Measurements from ENCODE around the gene BUB1B. TPM values are rescaled to one million over a fixed set of nuclear protein-coding genes. Genes with fewer than 3 reads are reported as not detected.
"Not testable (repeated sequence)": the region's sequence is repeated elsewhere in the genome, so short reads cannot be mapped to it uniquely, and the experiment has no call there.

The BUB1B gene
- polyA plus RNA-seq, 4 donors = 1.1 to 15.6 (median 5.5) TPM

DNA sequence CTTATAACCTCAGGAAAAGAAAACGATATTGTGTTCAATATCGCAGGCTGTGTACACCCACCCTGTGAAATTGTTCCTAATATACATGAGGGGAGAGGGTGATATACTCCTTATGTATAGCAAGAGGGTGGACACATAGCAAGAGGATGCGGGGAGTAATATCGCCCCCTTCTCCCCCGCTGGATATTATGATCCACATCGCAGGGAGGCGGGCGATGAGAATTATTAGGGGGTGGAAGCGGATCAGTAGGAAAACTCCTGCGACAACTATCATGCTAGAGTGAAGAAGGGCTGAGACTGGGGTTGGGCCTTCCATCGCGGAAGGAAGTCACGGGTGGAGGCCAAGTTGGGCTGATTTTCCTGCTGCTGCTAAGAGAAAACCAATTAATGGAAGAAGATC is 27.3 kb upstream of the BUB1B start:
- no peak for FAIRE-seq
- Histone ChIP-seq H3K4me3 (ENCODE audit: low read depth in 1 of 3, low read length in 3 of 3) (no peak overlapping the region), H3K4me1 (ENCODE audit: control insufficient read depth in 3 of 3, insufficient read depth in 2 of 3, low read depth in 1 of 3, low read length in 2 of 3) (no peaks in the 10 kb centered on the region), H3K9me3 (ENCODE audit: control insufficient read depth in 2 of 2, insufficient read depth in 1 of 2, low read depth in 1 of 2, low read length in 1 of 2) (no peaks in the 10 kb centered on the region), H3K27ac (ENCODE audit: low read depth in 1 of 3, low read length in 2 of 3) (no peak overlapping the region), H3K36me3 (ENCODE audit: control insufficient read depth in 3 of 3, insufficient read depth in 2 of 3, low read depth in 1 of 3, low read length in 3 of 3) (no peaks in the 10 kb centered on the region), H3K27me3 (ENCODE audit: control insufficient read depth in 3 of 3, insufficient read depth in 3 of 3, low read length in 3 of 3) (no peaks in the 10 kb centered on the region)
- 87 to 97% (median 97%) methylated on average over 13 of the region's 13 CpGs for WGBS, 3 donors
- DNase-seq = no peak

DNA sequence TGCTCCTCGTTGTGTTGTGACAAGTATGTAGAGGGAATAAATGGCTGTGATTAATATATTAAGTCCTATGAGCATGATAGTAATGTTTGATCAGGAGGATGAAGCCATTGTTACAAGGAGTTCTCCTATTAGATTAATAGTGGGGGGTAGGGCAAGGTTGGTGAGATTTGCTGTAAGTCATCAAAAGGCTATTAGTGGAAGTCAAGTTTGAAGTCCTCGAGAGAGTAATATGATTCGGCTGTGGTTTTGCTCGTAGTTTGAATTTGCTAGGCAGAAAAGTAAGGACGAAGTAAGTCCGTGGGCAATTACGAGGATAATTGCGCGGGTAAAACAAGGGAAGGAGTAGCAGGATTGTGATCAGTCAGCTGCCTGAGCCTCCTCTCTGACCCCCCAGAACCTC is 26.0 kb upstream of the BUB1B start:
- FAIRE-seq (no peak), DNase-seq (no peak)
- Histone ChIP-seq H3K36me3 (ENCODE audit: control insufficient read depth in 3 of 3, insufficient read depth in 2 of 3, low read depth in 1 of 3, low read length in 3 of 3) (no peaks in the 10 kb centered on the region), H3K4me1 (ENCODE audit: control insufficient read depth in 3 of 3, insufficient read depth in 2 of 3, low read depth in 1 of 3, low read length in 2 of 3) (no peaks in the 10 kb centered on the region), H3K9me3 (ENCODE audit: control insufficient read depth in 2 of 2, insufficient read depth in 1 of 2, low read depth in 1 of 2, low read length in 1 of 2) (no peaks in the 10 kb centered on the region), H3K4me3 (ENCODE audit: low read depth in 1 of 3, low read length in 3 of 3) (no peak overlapping the region), H3K27ac (ENCODE audit: low read depth in 1 of 3, low read length in 2 of 3) (no peak overlapping the region), H3K27me3 (ENCODE audit: control insufficient read depth in 3 of 3, insufficient read depth in 3 of 3, low read length in 3 of 3) (no peaks in the 10 kb centered on the region)
- WGBS, 3 donors = 80 to 84% (median 83%) methylated on average over 9 of the region's 9 CpGs

DNA sequence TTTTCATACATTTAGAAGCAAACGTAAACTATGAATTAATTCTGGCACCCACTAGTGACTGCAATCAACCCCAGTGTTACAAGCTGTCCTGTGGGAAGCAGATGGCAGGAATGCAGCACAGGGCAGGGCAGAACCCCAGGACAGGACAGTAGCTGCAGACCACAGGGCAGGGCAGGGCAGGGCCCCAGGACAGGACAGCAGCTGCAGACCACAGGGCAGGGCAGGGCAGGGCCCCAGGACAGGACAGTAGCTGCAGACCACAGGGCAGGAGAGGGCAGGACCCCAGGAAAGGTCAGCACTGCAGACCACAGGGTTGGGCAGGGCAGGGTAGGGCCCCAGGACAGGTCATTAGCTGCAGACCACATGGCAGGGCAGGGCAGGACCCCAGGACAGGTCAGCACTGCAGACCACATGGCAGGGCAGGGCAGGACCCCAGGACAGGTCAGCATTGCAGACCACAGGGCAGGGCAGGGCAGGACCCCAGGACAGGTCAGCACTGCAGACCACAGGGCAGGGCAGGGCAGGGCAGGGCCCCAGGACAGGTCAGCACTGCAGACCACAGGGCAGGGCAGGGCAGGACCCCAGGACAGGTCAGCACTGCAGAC is 24.9 kb upstream of the BUB1B start:
- not testable (repeated sequence) for H3K4me1 ChIP-seq (ENCODE audit: control insufficient read depth in 3 of 3, insufficient read depth in 2 of 3, low read depth in 1 of 3, low read length in 2 of 3); H3K9me3 ChIP-seq (ENCODE audit: control insufficient read depth in 2 of 2, insufficient read depth in 1 of 2, low read depth in 1 of 2, low read length in 1 of 2); DNase-seq; H3K4me3 ChIP-seq (ENCODE audit: low read depth in 1 of 3, low read length in 3 of 3); H3K27ac ChIP-seq (ENCODE audit: low read depth in 1 of 3, low read length in 2 of 3); H3K36me3 ChIP-seq (ENCODE audit: control insufficient read depth in 3 of 3, insufficient read depth in 2 of 3, low read depth in 1 of 3, low read length in 3 of 3); FAIRE-seq; H3K27me3 ChIP-seq (ENCODE audit: control insufficient read depth in 3 of 3, insufficient read depth in 3 of 3, low read length in 3 of 3)
- WGBS, 3 donors = 67 to 94% (median 81%) methylated on average over 1 of the region's 1 CpG

DNA sequence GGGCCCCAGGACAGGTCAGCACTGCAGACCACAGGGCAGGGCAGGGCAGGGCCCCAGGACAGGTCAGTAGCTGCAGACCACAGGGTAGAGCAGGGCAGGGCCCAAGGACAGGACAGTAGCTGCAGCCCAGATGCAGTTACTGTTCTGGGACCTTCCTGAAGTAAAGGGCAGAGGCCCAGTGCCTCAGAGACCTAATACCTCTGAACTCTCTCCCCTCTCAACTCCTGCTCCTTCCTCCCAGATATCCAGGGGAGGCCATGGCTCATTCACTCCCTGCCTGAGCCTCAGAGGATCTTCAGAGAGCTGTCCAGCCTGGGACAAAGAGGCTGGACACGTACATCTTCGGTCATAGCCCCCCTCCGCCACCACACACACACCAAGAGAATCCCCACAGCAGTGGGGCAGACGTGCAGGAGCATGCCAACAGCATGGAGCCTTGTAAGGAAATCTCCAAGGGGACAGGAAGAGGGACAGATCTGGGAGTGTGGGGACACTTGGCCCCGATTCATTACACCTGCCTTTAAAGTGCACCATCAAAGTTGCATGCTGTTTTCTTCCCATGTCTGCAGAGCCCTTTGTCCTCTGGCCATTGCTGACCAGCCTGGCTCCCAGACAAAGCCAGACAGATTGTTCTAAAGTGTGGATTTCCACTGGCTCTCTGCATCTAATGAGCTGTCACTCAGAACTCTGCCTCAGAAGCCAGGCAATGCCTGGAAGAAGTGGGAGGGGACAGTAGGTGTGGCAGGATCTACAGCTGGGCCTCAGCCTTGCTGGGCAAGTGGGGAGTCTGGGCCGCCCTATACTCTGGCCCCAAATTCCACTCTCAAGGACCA is 24.2 kb upstream of the BUB1B start:
- WGBS, 3 donors = 76 to 89% (median 81%) methylated on average over 6 of the region's 6 CpGs
- DNase-seq (no peak), FAIRE-seq (no peak)
- no peaks in the 10 kb centered on the region for H3K36me3 ChIP-seq (ENCODE audit: control insufficient read depth in 3 of 3, insufficient read depth in 2 of 3, low read depth in 1 of 3, low read length in 3 of 3)
- H3K27me3 ChIP-seq (ENCODE audit: control insufficient read depth in 3 of 3, insufficient read depth in 3 of 3, low read length in 3 of 3) = no peaks in the 10 kb centered on the region
- H3K9me3 ChIP-seq (ENCODE audit: control insufficient read depth in 2 of 2, insufficient read depth in 1 of 2, low read depth in 1 of 2, low read length in 1 of 2) = no peaks in the 10 kb centered on the region
- H3K27ac ChIP-seq (ENCODE audit: low read depth in 1 of 3, low read length in 2 of 3) = no peak overlapping the region
- H3K4me3 ChIP-seq (ENCODE audit: low read depth in 1 of 3, low read length in 3 of 3) = no peak overlapping the region
- no peaks in the 10 kb centered on the region for H3K4me1 ChIP-seq (ENCODE audit: control insufficient read depth in 3 of 3, insufficient read depth in 2 of 3, low read depth in 1 of 3, low read length in 2 of 3)

DNA sequence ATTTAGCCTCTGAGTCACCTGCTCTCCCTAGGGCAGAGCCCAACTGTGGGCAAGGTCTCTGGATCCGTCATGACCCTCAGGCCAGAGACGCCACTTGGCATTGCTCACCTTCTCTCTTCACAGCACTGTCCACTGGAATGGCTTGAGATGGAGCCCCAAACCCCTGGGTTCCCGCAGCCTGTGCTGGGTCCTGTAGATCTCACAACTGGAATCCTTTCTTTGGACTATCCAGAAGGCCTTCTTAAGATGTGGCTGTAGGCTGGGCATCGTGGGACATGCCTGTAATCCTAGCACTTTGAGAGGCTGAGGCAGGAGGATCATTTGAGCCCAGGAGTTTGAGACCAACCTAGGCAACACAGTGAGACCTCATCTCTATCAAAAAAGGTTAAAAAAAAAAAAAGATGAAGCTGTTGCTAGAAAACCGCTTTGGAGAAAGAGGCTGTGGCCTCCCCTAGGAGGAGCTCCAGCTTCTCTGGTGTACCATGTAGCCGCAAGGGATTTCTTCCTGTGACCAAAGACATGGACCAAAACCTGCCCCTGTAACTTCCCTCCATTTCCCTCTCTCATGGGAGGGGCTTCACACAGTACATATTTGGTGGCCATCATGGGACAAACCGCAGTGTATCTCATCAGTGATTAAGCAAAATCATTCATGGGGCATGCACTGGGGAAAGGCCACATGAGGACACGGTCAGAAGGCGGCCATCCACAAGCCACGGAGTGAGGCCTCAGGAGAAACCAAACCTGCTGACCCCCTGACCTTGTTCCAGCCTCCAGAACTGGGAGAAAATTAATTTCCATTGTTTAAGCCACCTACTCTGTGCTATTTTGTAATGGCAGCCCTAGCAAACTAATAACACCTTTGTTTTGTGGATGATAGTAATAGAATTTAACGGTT is 23.3 kb upstream of the BUB1B start:
- 85 to 96% (median 94%) methylated on average over 11 of the region's 11 CpGs for WGBS, 3 donors

DNA sequence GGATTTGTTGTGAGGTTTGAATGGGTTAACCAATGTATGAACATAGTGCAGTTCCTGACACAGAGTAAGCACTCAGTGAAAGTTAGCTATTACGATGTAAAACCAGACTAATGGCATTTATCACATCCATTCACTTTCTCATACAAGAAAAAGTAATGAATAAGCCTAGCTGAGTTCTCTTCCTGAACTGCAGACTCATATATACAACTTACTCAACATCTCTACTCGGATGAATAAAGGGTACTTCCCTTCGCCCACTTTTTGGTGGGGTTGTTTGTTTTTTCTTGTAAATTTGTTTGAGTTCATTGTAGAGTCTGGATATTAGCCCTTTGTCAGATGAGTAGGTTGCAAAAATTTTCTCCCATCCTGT is 22.7 kb upstream of the BUB1B start:
- H3K9me3 ChIP-seq (ENCODE audit: control insufficient read depth in 2 of 2, insufficient read depth in 1 of 2, low read depth in 1 of 2, low read length in 1 of 2); H3K4me1 ChIP-seq (ENCODE audit: control insufficient read depth in 3 of 3, insufficient read depth in 2 of 3, low read depth in 1 of 3, low read length in 2 of 3); FAIRE-seq; H3K27me3 ChIP-seq (ENCODE audit: control insufficient read depth in 3 of 3, insufficient read depth in 3 of 3, low read length in 3 of 3); H3K27ac ChIP-seq (ENCODE audit: low read depth in 1 of 3, low read length in 2 of 3); DNase-seq; H3K36me3 ChIP-seq (ENCODE audit: control insufficient read depth in 3 of 3, insufficient read depth in 2 of 3, low read depth in 1 of 3, low read length in 3 of 3); H3K4me3 ChIP-seq (ENCODE audit: low read depth in 1 of 3, low read length in 3 of 3): not testable (repeated sequence)
- WGBS, 3 donors = 44 to 74% (median 48%) methylated on average over 3 of the region's 3 CpGs

More for the DNA sequence above, 23.3 kb upstream of the BUB1B start:
- DNase-seq (no peak), FAIRE-seq (no peak)
- no peak overlapping the region for H3K27ac ChIP-seq (ENCODE audit: low read depth in 1 of 3, low read length in 2 of 3)
- no peaks in the 10 kb centered on the region for H3K36me3 ChIP-seq (ENCODE audit: control insufficient read depth in 3 of 3, insufficient read depth in 2 of 3, low read depth in 1 of 3, low read length in 3 of 3)
- H3K4me3 ChIP-seq (ENCODE audit: low read depth in 1 of 3, low read length in 3 of 3) = no peak overlapping the region
- no peaks in the 10 kb centered on the region for H3K27me3 ChIP-seq (ENCODE audit: control insufficient read depth in 3 of 3, insufficient read depth in 3 of 3, low read length in 3 of 3)
- no peaks in the 10 kb centered on the region for H3K9me3 ChIP-seq (ENCODE audit: control insufficient read depth in 2 of 2, insufficient read depth in 1 of 2, low read depth in 1 of 2, low read length in 1 of 2)
- H3K4me1 ChIP-seq (ENCODE audit: control insufficient read depth in 3 of 3, insufficient read depth in 2 of 3, low read depth in 1 of 3, low read length in 2 of 3) = peaks cover 0 to 8% (median 2%) of the 10 kb centered on the region in 3 donors

DNA sequence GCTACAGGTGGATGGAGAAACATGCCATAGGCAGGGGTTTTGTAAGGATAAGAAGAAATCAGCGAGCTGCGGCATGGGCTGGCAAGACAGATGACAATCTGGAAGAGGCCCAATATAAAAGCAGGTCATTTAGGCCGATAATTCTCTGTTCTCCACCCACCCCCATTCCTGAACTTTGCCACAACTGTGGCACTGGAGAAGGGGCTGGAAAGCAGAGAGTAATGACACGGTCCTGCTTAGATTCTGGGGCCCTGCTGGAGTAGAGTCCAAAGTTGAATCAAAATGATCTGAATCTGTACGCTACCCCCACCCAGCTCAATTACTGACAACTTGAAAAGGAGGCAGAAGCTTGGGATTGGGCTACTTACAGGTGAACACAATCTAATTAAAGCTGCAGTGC is 18.4 kb upstream of the BUB1B start:
- H3K27me3 ChIP-seq (ENCODE audit: control insufficient read depth in 3 of 3, insufficient read depth in 3 of 3, low read length in 3 of 3) = no peaks in the 10 kb centered on the region
- no peaks in the 10 kb centered on the region for H3K36me3 ChIP-seq (ENCODE audit: control insufficient read depth in 3 of 3, insufficient read depth in 2 of 3, low read depth in 1 of 3, low read length in 3 of 3)
- H3K27ac ChIP-seq (ENCODE audit: low read depth in 1 of 3, low read length in 2 of 3) = no peak overlapping the region
- DNase-seq (peak; percentile 27 to 34), FAIRE-seq (no peak)
- H3K4me1 ChIP-seq (ENCODE audit: control insufficient read depth in 3 of 3, insufficient read depth in 2 of 3, low read depth in 1 of 3, low read length in 2 of 3) = peaks cover 0 to 9% (median 2%) of the 10 kb centered on the region in 3 donors
- WGBS, 3 donors = 13 to 66% (median 46%) methylated on average over 5 of the region's 5 CpGs
- no peak overlapping the region for H3K4me3 ChIP-seq (ENCODE audit: low read depth in 1 of 3, low read length in 3 of 3)
- no peaks in the 10 kb centered on the region for H3K9me3 ChIP-seq (ENCODE audit: control insufficient read depth in 2 of 2, insufficient read depth in 1 of 2, low read depth in 1 of 2, low read length in 1 of 2)

DNA sequence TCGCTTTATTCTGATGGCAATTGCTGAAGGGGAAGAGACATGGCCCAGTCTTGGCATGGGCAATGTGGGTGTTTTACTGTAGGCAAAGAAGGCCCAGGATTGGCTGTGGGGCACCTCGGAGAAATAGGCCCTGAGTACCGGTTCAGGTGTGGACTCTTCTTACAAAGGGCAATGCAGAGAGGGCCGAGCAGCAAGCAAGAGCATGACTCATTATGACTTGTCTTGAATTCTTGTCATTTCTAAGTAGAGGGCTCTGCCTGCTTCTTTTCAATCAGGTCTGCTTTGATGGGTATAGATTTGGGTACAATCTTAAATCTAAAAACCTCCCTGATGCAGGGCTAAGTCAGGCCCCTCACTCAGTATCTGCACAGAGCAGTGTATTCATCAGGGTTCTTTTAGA is 14.8 kb upstream of the BUB1B start:
- Histone ChIP-seq H3K4me1 (ENCODE audit: control insufficient read depth in 3 of 3, insufficient read depth in 2 of 3, low read depth in 1 of 3, low read length in 2 of 3) (peaks cover 0 to 9% (median 2%) of the 10 kb centered on the region in 3 donors), H3K36me3 (ENCODE audit: control insufficient read depth in 3 of 3, insufficient read depth in 2 of 3, low read depth in 1 of 3, low read length in 3 of 3) (no peaks in the 10 kb centered on the region), H3K27ac (ENCODE audit: low read depth in 1 of 3, low read length in 2 of 3) (no peak overlapping the region), H3K4me3 (ENCODE audit: low read depth in 1 of 3, low read length in 3 of 3) (no peak overlapping the region), H3K27me3 (ENCODE audit: control insufficient read depth in 3 of 3, insufficient read depth in 3 of 3, low read length in 3 of 3) (no peaks in the 10 kb centered on the region), H3K9me3 (ENCODE audit: control insufficient read depth in 2 of 2, insufficient read depth in 1 of 2, low read depth in 1 of 2, low read length in 1 of 2) (peaks cover 0 to 2% of the 10 kb centered on the region in 2 donors)
- DNase-seq (no peak), FAIRE-seq (no peak)
- WGBS, 3 donors = 71 to 89% (median 88%) methylated on average over 4 of the region's 4 CpGs

Measured in small intestine (tissue), 7 donors.